ENCODE data around the gene SPPL2A. TPM values are rescaled to one million over a fixed set of nuclear protein-coding genes. Genes with fewer than 3 reads are reported as not detected.

Gene SPPL2A
- total RNA-seq, 1 experiment from 2014 or later = 38.6 TPM

DNA sequence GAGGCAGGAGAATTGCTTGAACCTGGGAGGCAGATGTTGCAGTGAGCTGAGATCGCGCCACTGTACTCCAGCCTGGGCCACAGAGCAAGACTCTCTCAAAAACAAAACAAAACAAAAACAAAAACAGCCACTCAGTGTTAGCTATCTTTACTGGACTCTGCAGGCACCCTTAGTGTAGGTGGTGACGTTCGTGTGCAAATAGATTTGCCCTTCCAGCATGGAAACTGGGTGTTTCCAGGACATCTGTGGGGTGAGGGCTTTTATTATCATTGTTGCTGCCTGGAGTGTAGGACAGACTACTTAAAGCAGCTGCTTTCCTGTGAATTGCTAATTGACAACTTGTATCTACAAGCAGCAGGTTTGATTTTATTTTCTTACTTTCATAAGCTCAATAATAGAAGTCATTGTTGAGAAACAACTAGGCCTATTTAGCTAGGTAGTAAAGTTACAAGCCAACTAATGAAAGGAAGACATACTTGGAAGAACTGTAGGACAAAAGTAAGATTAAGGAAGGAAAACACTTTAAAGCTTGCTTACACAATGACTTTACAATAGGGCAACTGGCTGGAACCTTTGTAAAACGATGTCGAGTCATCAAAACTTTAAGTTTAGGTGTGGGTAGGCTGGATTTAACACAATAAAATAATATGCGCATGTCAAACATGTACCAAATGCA is 25.4 kb upstream of the SPPL2A start (continued):
- TF ChIP-seq EMX1 (CRISPR knock-in tag; IDR thresholded peaks at IDR 0.05) (no peak), HMGA2 (CRISPR knock-in tag; IDR thresholded peaks at IDR 0.05) (no peak), NR3C1 (CRISPR knock-in tag; conservative IDR thresholded peaks at IDR 0.05; ENCODE audit: low read depth) (no peak), ZNF317 (CRISPR knock-in tag; IDR thresholded peaks at IDR 0.05; ENCODE audit: borderline replicate concordance, low read depth) (no peak)
- TF ChIP-seq, protein P1, sequence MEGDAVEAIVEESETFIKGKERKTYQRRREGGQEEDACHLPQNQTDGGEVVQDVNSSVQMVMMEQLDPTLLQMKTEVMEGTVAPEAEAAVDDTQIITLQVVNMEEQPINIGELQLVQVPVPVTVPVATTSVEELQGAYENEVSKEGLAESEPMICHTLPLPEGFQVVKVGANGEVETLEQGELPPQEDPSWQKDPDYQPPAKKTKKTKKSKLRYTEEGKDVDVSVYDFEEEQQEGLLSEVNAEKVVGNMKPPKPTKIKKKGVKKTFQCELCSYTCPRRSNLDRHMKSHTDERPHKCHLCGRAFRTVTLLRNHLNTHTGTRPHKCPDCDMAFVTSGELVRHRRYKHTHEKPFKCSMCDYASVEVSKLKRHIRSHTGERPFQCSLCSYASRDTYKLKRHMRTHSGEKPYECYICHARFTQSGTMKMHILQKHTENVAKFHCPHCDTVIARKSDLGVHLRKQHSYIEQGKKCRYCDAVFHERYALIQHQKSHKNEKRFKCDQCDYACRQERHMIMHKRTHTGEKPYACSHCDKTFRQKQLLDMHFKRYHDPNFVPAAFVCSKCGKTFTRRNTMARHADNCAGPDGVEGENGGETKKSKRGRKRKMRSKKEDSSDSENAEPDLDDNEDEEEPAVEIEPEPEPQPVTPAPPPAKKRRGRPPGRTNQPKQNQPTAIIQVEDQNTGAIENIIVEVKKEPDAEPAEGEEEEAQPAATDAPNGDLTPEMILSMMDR (IDR thresholded peaks at IDR 0.05) = no peak
- TF ChIP-seq, protein P2, sequence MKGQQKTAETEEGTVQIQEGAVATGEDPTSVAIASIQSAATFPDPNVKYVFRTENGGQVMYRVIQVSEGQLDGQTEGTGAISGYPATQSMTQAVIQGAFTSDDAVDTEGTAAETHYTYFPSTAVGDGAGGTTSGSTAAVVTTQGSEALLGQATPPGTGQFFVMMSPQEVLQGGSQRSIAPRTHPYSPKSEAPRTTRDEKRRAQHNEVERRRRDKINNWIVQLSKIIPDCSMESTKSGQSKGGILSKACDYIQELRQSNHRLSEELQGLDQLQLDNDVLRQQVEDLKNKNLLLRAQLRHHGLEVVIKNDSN (CRISPR knock-in tag; IDR thresholded peaks at IDR 0.05) = no peak

DNA sequence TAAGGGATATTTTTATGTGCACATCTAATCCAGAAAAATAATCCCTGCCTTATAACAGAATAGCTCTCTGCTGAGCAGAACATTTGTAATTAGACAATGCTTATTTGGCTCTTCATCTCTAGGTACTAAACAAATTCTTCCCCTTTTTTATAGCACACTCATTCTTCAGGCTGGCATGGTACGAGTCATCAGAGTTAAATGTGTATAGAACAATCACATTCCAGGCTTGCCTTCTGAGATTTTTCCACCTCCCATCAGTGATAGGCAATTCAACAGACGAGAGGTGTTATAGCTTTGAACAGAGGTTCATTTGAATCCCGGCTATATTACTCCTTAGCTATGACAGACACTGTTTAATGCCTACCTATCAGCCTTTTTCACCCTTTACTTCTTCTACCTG is 21.4 kb upstream of the SPPL2A start:
- H3K4me3 Mint-ChIP-seq = no peak overlapping the region
- TF ChIP-seq, protein P3, sequence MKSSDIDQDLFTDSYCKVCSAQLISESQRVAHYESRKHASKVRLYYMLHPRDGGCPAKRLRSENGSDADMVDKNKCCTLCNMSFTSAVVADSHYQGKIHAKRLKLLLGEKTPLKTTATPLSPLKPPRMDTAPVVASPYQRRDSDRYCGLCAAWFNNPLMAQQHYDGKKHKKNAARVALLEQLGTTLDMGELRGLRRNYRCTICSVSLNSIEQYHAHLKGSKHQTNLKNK (CRISPR knock-in tag; IDR thresholded peaks at IDR 0.05) = no peak
- TF ChIP-seq IRF2 (CRISPR knock-in tag; IDR thresholded peaks at IDR 0.05; ENCODE audit: borderline replicate concordance, low read depth) = no peak
- no peak for TF ChIP-seq ZNF423 (CRISPR knock-in tag; IDR thresholded peaks at IDR 0.05)
- TF ChIP-seq FOXP1 (CRISPR knock-in tag; IDR thresholded peaks at IDR 0.05; ENCODE audit: borderline replicate concordance) = no peak
- no peak for TF ChIP-seq NR2C2 (CRISPR knock-in tag; IDR thresholded peaks at IDR 0.05)
- no peak for TF ChIP-seq TEAD1 (CRISPR knock-in tag; IDR thresholded peaks at IDR 0.05)
- no peak for TF ChIP-seq SOX15 (CRISPR knock-in tag; IDR thresholded peaks at IDR 0.05)
- no peak for TF ChIP-seq GABPB1 (CRISPR knock-in tag; IDR thresholded peaks at IDR 0.05)
- TF ChIP-seq, protein P4, sequence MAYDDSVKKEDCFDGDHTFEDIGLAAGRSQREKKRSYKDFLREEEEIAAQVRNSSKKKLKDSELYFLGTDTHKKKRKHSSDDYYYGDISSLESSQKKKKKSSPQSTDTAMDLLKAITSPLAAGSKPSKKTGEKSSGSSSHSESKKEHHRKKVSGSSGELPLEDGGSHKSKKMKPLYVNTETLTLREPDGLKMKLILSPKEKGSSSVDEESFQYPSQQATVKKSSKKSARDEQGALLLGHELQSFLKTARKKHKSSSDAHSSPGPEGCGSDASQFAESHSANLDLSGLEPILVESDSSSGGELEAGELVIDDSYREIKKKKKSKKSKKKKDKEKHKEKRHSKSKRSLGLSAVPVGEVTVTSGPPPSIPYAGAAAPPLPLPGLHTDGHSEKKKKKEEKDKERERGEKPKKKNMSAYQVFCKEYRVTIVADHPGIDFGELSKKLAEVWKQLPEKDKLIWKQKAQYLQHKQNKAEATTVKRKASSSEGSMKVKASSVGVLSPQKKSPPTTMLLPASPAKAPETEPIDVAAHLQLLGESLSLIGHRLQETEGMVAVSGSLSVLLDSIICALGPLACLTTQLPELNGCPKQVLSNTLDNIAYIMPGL (CRISPR knock-in tag; IDR thresholded peaks at IDR 0.05) = no peak
- TF ChIP-seq ZNF138 (CRISPR knock-in tag; conservative IDR thresholded peaks at IDR 0.05) = no peak
- TF ChIP-seq, protein P5, sequence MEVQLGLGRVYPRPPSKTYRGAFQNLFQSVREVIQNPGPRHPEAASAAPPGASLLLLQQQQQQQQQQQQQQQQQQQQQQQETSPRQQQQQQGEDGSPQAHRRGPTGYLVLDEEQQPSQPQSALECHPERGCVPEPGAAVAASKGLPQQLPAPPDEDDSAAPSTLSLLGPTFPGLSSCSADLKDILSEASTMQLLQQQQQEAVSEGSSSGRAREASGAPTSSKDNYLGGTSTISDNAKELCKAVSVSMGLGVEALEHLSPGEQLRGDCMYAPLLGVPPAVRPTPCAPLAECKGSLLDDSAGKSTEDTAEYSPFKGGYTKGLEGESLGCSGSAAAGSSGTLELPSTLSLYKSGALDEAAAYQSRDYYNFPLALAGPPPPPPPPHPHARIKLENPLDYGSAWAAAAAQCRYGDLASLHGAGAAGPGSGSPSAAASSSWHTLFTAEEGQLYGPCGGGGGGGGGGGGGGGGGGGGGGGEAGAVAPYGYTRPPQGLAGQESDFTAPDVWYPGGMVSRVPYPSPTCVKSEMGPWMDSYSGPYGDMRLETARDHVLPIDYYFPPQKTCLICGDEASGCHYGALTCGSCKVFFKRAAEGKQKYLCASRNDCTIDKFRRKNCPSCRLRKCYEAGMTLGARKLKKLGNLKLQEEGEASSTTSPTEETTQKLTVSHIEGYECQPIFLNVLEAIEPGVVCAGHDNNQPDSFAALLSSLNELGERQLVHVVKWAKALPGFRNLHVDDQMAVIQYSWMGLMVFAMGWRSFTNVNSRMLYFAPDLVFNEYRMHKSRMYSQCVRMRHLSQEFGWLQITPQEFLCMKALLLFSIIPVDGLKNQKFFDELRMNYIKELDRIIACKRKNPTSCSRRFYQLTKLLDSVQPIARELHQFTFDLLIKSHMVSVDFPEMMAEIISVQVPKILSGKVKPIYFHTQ (CRISPR knock-in tag; IDR thresholded peaks at IDR 0.05) = no peak
- TF ChIP-seq CREM (CRISPR knock-in tag; IDR thresholded peaks at IDR 0.05) = no peak
- TF ChIP-seq NR3C1 (CRISPR knock-in tag; conservative IDR thresholded peaks at IDR 0.05; ENCODE audit: low read depth) = no peak
- TF ChIP-seq MXD4 (CRISPR knock-in tag; IDR thresholded peaks at IDR 0.05; ENCODE audit: borderline replicate concordance) = no peak
- TF ChIP-seq MYBL2 (CRISPR knock-in tag; IDR thresholded peaks at IDR 0.05) = no peak
- TF ChIP-seq, protein P2 (CRISPR knock-in tag; IDR thresholded peaks at IDR 0.05) = no peak
- TF ChIP-seq, protein P6, sequence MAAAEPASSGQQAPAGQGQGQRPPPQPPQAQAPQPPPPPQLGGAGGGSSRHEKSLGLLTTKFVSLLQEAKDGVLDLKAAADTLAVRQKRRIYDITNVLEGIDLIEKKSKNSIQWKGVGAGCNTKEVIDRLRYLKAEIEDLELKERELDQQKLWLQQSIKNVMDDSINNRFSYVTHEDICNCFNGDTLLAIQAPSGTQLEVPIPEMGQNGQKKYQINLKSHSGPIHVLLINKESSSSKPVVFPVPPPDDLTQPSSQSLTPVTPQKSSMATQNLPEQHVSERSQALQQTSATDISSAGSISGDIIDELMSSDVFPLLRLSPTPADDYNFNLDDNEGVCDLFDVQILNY (CRISPR knock-in tag; IDR thresholded peaks at IDR 0.05) = no peak
- TF ChIP-seq, protein P7, sequence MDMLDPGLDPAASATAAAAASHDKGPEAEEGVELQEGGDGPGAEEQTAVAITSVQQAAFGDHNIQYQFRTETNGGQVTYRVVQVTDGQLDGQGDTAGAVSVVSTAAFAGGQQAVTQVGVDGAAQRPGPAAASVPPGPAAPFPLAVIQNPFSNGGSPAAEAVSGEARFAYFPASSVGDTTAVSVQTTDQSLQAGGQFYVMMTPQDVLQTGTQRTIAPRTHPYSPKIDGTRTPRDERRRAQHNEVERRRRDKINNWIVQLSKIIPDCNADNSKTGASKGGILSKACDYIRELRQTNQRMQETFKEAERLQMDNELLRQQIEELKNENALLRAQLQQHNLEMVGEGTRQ (CRISPR knock-in tag; IDR thresholded peaks at IDR 0.05) = no peak
- TF ChIP-seq, protein P8, sequence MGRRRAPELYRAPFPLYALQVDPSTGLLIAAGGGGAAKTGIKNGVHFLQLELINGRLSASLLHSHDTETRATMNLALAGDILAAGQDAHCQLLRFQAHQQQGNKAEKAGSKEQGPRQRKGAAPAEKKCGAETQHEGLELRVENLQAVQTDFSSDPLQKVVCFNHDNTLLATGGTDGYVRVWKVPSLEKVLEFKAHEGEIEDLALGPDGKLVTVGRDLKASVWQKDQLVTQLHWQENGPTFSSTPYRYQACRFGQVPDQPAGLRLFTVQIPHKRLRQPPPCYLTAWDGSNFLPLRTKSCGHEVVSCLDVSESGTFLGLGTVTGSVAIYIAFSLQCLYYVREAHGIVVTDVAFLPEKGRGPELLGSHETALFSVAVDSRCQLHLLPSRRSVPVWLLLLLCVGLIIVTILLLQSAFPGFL (CRISPR knock-in tag; IDR thresholded peaks at IDR 0.05; ENCODE audit: borderline replicate concordance) = no peak
- H3K9me3 Mint-ChIP-seq = no peaks in the 10 kb centered on the region
- no peaks in the 10 kb centered on the region for H3K36me3 Mint-ChIP-seq
- ATAC-seq = no peak
- no peaks in the 10 kb centered on the region for H3K27me3 Mint-ChIP-seq (ENCODE audit: low read depth)
- no peak overlapping the region for H3K27ac Mint-ChIP-seq
- peaks cover 13% of the 10 kb centered on the region for H3K4me1 Mint-ChIP-seq
- no peak for DNase-seq (ENCODE audit: low spot score)
- ChIA-PET POLR2A (interaction anchor here (0.7 kb wide), 1 partner anchor 113 kb away, joined by 3 read pairs; no protein-coding TSS in a partner anchor), CTCF (no interaction called here)

Data from WTC11 (cell line).